MM.1S (cell line): Measurements from ENCODE around the gene PCDHB9.
"Not testable (repeated sequence)": the region's sequence is repeated elsewhere in the genome, so short reads cannot be mapped to it uniquely, and the experiment has no call there.

Experiments
- DNase-seq: peaks from one replicate; pipeline ENCODE4 v3.0.0-alpha.2; 2015
- H2AFZ ChIP-seq: fragments of 300-600 bp; sonication (generic); 2 replicates; pipeline ENCODE4 v1.6.0; 2016; ENCODE audit warnings: antibody characterized with exemption, low read length
- H3F3A ChIP-seq: fragments of 300-600 bp; sonication (generic); 2 replicates; pipeline ENCODE4 v1.6.1; 2016; ENCODE audit warnings: mild to moderate bottlenecking, antibody characterized with exemption, low read length, moderate library complexity, mixed read lengths; ENCODE audit not compliant: insufficient read depth
- H3K27ac ChIP-seq: fragments of 300-600 bp; sonication (generic); 2 replicates; pipeline ENCODE4 v1.5.1; 2016; ENCODE audit warnings: mild to moderate bottlenecking, low read length
- H3K27me3 ChIP-seq: fragments of 300-600 bp; sonication (generic); replicated peaks from 2 replicates; pipeline ENCODE4 v1.6.0; 2016; ENCODE audit warnings: low read length; ENCODE audit not compliant: insufficient read depth
- H3K36me3 ChIP-seq: fragments of 300-600 bp; sonication (generic); replicated peaks from 2 replicates; pipeline ENCODE4 v1.6.1; 2016; ENCODE audit warnings: mild to moderate bottlenecking, low read length, mixed read lengths; ENCODE audit not compliant: insufficient read depth
- H3K4me1 ChIP-seq: fragments of 300-600 bp; sonication (generic); 2 replicates; pipeline ENCODE4 v1.6.1; 2016; ENCODE audit warnings: low read length, mixed read lengths
- H3K4me2 ChIP-seq: fragments of 300-600 bp; sonication (generic); 2 replicates; pipeline ENCODE4 v1.6.0; 2016; ENCODE audit warnings: low read depth, low read length
- H3K4me3 ChIP-seq: fragments of 300-600 bp; sonication (generic); 2 replicates; pipeline ENCODE4 v1.5.1; 2016; ENCODE audit warnings: low read length, mixed read lengths
- H3K79me2 ChIP-seq: fragments of 300-600 bp; sonication (generic); 2 replicates; pipeline ENCODE4 v1.6.1; 2016; ENCODE audit warnings: mixed run types, low read length, mixed read lengths
- H3K9ac ChIP-seq: fragments of 300-600 bp; sonication (generic); 2 replicates; pipeline ENCODE4 v1.6.1; 2016; ENCODE audit warnings: low read length, mixed read lengths
- H3K9me2 ChIP-seq: fragments of 300-600 bp; sonication (generic); replicated peaks from 2 replicates; pipeline ENCODE4 v1.6.1; 2016; ENCODE audit warnings: mild to moderate bottlenecking, low read length, mixed read lengths; ENCODE audit not compliant: insufficient read depth
- H3K9me3 ChIP-seq: fragments of 300-600 bp; sonication (generic); replicated peaks from 2 replicates; pipeline ENCODE4 v1.6.1; 2016; ENCODE audit warnings: mild to moderate bottlenecking, low read length, mixed read lengths; ENCODE audit not compliant: insufficient read depth
- H4K20me1 ChIP-seq: fragments of 300-600 bp; sonication (generic); 2 replicates; pipeline ENCODE4 v1.6.1; 2016; ENCODE audit warnings: mild to moderate bottlenecking, low read length, moderate library complexity, mixed read lengths; ENCODE audit not compliant: insufficient read depth
- CTCF ChIP-seq: fragments of 300-600 bp; sonication (generic); IDR thresholded peaks from 2 replicates; pipeline ENCODE4 v1.5.1; 2016; ENCODE audit warnings: antibody characterized with exemption, low read length, mixed read lengths
- EZH2phosphoT487 ChIP-seq: fragments of 300-600 bp; sonication (generic); IDR thresholded peaks from 2 replicates; pipeline ENCODE4 v1.6.1; 2018; ENCODE audit warnings: antibody characterized with exemption, low read length

PCDHB9 gene

GRCh38 chr5:141234109-141234667 lies 47.2 kb downstream of the PCDHB9 start:
- Histone ChIP-seq H4K20me1 (no peaks in the 10 kb centered on the region), H3F3A (no peaks in the 10 kb centered on the region), H3K9ac (no peak overlapping the region), H3K9me3 (0 out of 2 replicates have a peak, but pooled peaks cover 3% of the 10 kb centered on the region), H3K27ac (no peak overlapping the region), H3K27me3 (no peaks in the 10 kb centered on the region), H3K4me1 (no peaks in the 10 kb centered on the region), H2AFZ (no peak overlapping the region), H3K4me3 (no peak overlapping the region), H3K36me3 (no peaks in the 10 kb centered on the region), H3K79me2 (no peaks in the 10 kb centered on the region), H3K9me2 (no peaks in the 10 kb centered on the region), H3K4me2 (no peak overlapping the region)
- TF ChIP-seq EZH2phosphoT487 (no peak), CTCF (peak; percentile 31)
- no peak for DNase-seq

- not testable (repeated sequence) for H3K9ac ChIP-seq
Measured at GRCh38 chr5:141235922-141236321, 49.0 kb downstream of the PCDHB9 start.

GRCh38 chr5:141236516-141237313 lies 49.8 kb downstream of the PCDHB9 start:
- H3K9me3 ChIP-seq = 0 out of 2 replicates have a peak, but pooled peaks cover 3% of the 10 kb centered on the region
- no peak for TF ChIP-seq CTCF
- no peak for TF ChIP-seq EZH2phosphoT487

More at GRCh38 chr5:141235922-141236321, 49.0 kb downstream of the PCDHB9 start:
- H3K79me2 ChIP-seq, H3K36me3 ChIP-seq, H3K4me2 ChIP-seq, DNase-seq, H4K20me1 ChIP-seq, H2AFZ ChIP-seq, H3K4me3 ChIP-seq, H3K9me3 ChIP-seq, H3K9me2 ChIP-seq, H3K27me3 ChIP-seq, H3K4me1 ChIP-seq, H3K27ac ChIP-seq, H3F3A ChIP-seq: not testable (repeated sequence)

More at GRCh38 chr5:141236516-141237313, 49.8 kb downstream of the PCDHB9 start:
- Histone ChIP-seq H3K36me3 (no peaks in the 10 kb centered on the region), H3K4me2 (no peak overlapping the region), H3K9ac (no peak overlapping the region), H3F3A (no peaks in the 10 kb centered on the region), H2AFZ (no peak overlapping the region), H3K27ac (no peak overlapping the region), H3K79me2 (no peaks in the 10 kb centered on the region), H3K4me1 (no peaks in the 10 kb centered on the region), H3K9me2 (no peaks in the 10 kb centered on the region), H3K27me3 (no peaks in the 10 kb centered on the region), H3K4me3 (no peak overlapping the region), H4K20me1 (no peaks in the 10 kb centered on the region)
- DNase-seq = no peak
